Tibial nerve (tissue), 4 donors: ENCODE data around the gene DDX55.

Experiments
- CTCF ChIP-seq, 5 experiments: fragments of 200-600 bp in 3 of 5; fragments of 450-650 bp in 2 of 5; sonication (generic) in 3 of 5; IDR thresholded peaks; one replicate each; pipeline ENCODE4 v1.5.1; 2016 to 2019; ENCODE audit warnings: antibody characterized with exemption in 5 of 5, mild to moderate bottlenecking in 3 of 5, moderate library complexity in 2 of 5
- EP300 ChIP-seq, 2 donors: sonication (generic); formaldehyde crosslinking; IDR thresholded peaks; one replicate each; pipeline ENCODE4 v1.6.1; 2017; ENCODE audit warnings: antibody characterized with exemption in 2 of 2, mild to moderate bottlenecking in 1 of 2
- POLR2A ChIP-seq, 2 donors: fragments of 450-650 bp; IDR thresholded peaks; one replicate each; pipeline ENCODE4 v1.6.1; 2017; ENCODE audit warnings: antibody characterized with exemption in 2 of 2, mild to moderate bottlenecking in 2 of 2, moderate library complexity in 2 of 2

GRCh38 chr12:123580772-123581171 is 21.1 kb upstream of the DDX55 start:
- TF ChIP-seq POLR2A (IDR thresholded peaks at IDR 0.05) (no peak), CTCF (IDR thresholded peaks at IDR 0.05) (no peak), EP300 (IDR thresholded peaks at IDR 0.05) (no peak)
